KMS-11 (cell line): ENCODE measurements around the gene PTPRN2.

Experiments
- H2AFZ ChIP-seq: fragments of 200-600 bp; sonication (generic); 2 replicates; pipeline ENCODE4 v1.6.1; 2016; ENCODE audit warnings: antibody characterized with exemption, mixed run types, low read depth
- H3K27ac ChIP-seq: fragments of 200-600 bp; sonication (generic); 2 replicates; pipeline ENCODE4 v1.6.1; 2016; ENCODE audit warnings: mild to moderate bottlenecking, mixed run types
- H3K27me3 ChIP-seq: fragments of 200-600 bp; sonication (generic); 2 replicates; pipeline ENCODE4 v1.6.1; 2017; ENCODE audit warnings: mild to moderate bottlenecking, low read depth, mixed run types, moderate library complexity; ENCODE audit not compliant: insufficient read depth
- H3K36me3 ChIP-seq: fragments of 200-600 bp; sonication (generic); 2 replicates; pipeline ENCODE4 v1.6.1; 2017; ENCODE audit warnings: mild to moderate bottlenecking, mixed run types; ENCODE audit not compliant: insufficient read depth
- H3K4me1 ChIP-seq: fragments of 200-600 bp; sonication (generic); 2 replicates; pipeline ENCODE4 v1.6.1; 2016; ENCODE audit warnings: mild to moderate bottlenecking, low read depth, mixed run types; ENCODE audit not compliant: poor library complexity, severe bottlenecking
- H3K4me2 ChIP-seq: fragments of 200-600 bp; sonication (generic); 2 replicates; pipeline ENCODE4 v1.7.0; 2016; ENCODE audit warnings: mild to moderate bottlenecking, mixed run types
- H3K4me3 ChIP-seq: fragments of 200-600 bp; sonication (generic); IDR thresholded peaks from 2 replicates; pipeline ENCODE4 v1.6.1; 2017; ENCODE audit warnings: low read depth, low read length, mixed read lengths; ENCODE audit not compliant: insufficient read depth
- H3K79me2 ChIP-seq: fragments of 200-600 bp; sonication (generic); 2 replicates; pipeline ENCODE4 v1.6.1; 2016; ENCODE audit warnings: low read depth, mixed run types; ENCODE audit not compliant: insufficient read depth
- H3K9ac ChIP-seq: fragments of 200-600 bp; sonication (generic); 2 replicates; pipeline ENCODE4 v1.6.1; 2016; ENCODE audit warnings: mild to moderate bottlenecking, mixed run types
- H4K20me1 ChIP-seq: fragments of 200-600 bp; sonication (generic); 2 replicates; pipeline ENCODE4 v1.6.1; 2016; ENCODE audit warnings: mild to moderate bottlenecking, mixed run types; ENCODE audit not compliant: insufficient read depth
- CTCF ChIP-seq: fragments of 200-600 bp; sonication (generic); conservative IDR thresholded peaks from 2 replicates; pipeline ENCODE4 v1.6.1; 2017; ENCODE audit warnings: low read depth, mild to moderate bottlenecking, antibody characterized with exemption, low read length, moderate library complexity, mixed read lengths

Gene PTPRN2

GRCh38 chr7:158123214-158123613 lies 464.4 kb downstream of the PTPRN2 start:
- TF ChIP-seq CTCF, result no peak
- no peak overlapping the region for H3K9ac ChIP-seq
- no peaks in the 10 kb centered on the region for H3K79me2 ChIP-seq
- no peak overlapping the region for H3K4me3 ChIP-seq
- H4K20me1 ChIP-seq, result no peaks in the 10 kb centered on the region
- no peak overlapping the region for H3K27ac ChIP-seq
- H3K4me1 ChIP-seq, result no peaks in the 10 kb centered on the region
- no peaks in the 10 kb centered on the region for H3K27me3 ChIP-seq
- H2AFZ ChIP-seq, result no peak overlapping the region
- no peak overlapping the region for H3K4me2 ChIP-seq
- no peaks in the 10 kb centered on the region for H3K36me3 ChIP-seq

GRCh38 chr7:158121441-158122045 lies 466.1 kb downstream of the PTPRN2 start:
- no peak overlapping the region for H3K9ac ChIP-seq
- no peaks in the 10 kb centered on the region for H4K20me1 ChIP-seq
- no peak for TF ChIP-seq CTCF
- H3K4me1 ChIP-seq, result no peaks in the 10 kb centered on the region
- H3K36me3 ChIP-seq, result no peaks in the 10 kb centered on the region
- H3K27me3 ChIP-seq, result no peaks in the 10 kb centered on the region
- H3K4me2 ChIP-seq, result no peak overlapping the region
- no peak overlapping the region for H2AFZ ChIP-seq
- no peak overlapping the region for H3K27ac ChIP-seq
- H3K79me2 ChIP-seq, result no peaks in the 10 kb centered on the region
- no peak overlapping the region for H3K4me3 ChIP-seq

GRCh38 chr7:158120716-158121115 lies 466.9 kb downstream of the PTPRN2 start:
- Histone ChIP-seq H4K20me1 (no peaks in the 10 kb centered on the region), H3K27me3 (no peaks in the 10 kb centered on the region), H3K27ac (no peak overlapping the region), H3K4me3 (no peak overlapping the region), H3K9ac (no peak overlapping the region), H3K36me3 (no peaks in the 10 kb centered on the region), H3K79me2 (no peaks in the 10 kb centered on the region), H3K4me1 (no peaks in the 10 kb centered on the region), H3K4me2 (no peak overlapping the region), H2AFZ (no peak overlapping the region)
- no peak for TF ChIP-seq CTCF

- no peak overlapping the region for H3K27ac ChIP-seq
- no peaks in the 10 kb centered on the region for H3K4me1 ChIP-seq
- no peaks in the 10 kb centered on the region for H3K27me3 ChIP-seq
- H3K36me3 ChIP-seq, result no peaks in the 10 kb centered on the region
- H3K4me2 ChIP-seq, result no peak overlapping the region
- no peak overlapping the region for H3K4me3 ChIP-seq
- no peaks in the 10 kb centered on the region for H4K20me1 ChIP-seq
- no peak overlapping the region for H3K9ac ChIP-seq
- H2AFZ ChIP-seq, result no peak overlapping the region
- no peaks in the 10 kb centered on the region for H3K79me2 ChIP-seq
- no peak for TF ChIP-seq CTCF
Observed at GRCh38 chr7:158120316-158120715, 467.3 kb downstream of the PTPRN2 start.
